Keratinocyte (primary cell): Measurements from ENCODE around the gene CTNNA3. TPM values are rescaled to one million over a fixed set of nuclear protein-coding genes. Genes with fewer than 3 reads are reported as not detected.

Experiments
- DNase-seq: peaks from one replicate; pipeline ENCODE4 v3.0.0-alpha.2; 2011; ENCODE audit warnings: low read depth, missing footprints, low spot score
- FAIRE-seq: peaks from 2 replicates; lab custom pipeline; 2011; peaks lifted over from hg19 to GRCh38; lab: Jason Lieb, UNC
- H2AFZ ChIP-seq: 2 replicates; pipeline ENCODE4 v1.6.0; 2012; ENCODE audit warnings: low read length, control low read depth, inconsistent platforms; ENCODE audit not compliant: control insufficient read depth
- H3K27ac ChIP-seq: 2 replicates; pipeline ENCODE4 v1.5.1; 2011; ENCODE audit warnings: low read length; ENCODE audit not compliant: control insufficient read depth, insufficient read depth
- H3K27me3 ChIP-seq: 3 replicates; pipeline ENCODE4 v1.6.0; 2011; ENCODE audit warnings: low read length; ENCODE audit not compliant: control insufficient read depth, insufficient read depth; ENCODE audit errors: extremely low read depth
- H3K36me3 ChIP-seq, 2 experiments: 2 replicates in 1 of 2; 3 replicates in 1 of 2; pipeline ENCODE4 v1.5.1; 2011; ENCODE audit warnings: low read length in 2 of 2, mild to moderate bottlenecking in 1 of 2; ENCODE audit not compliant: control insufficient read depth in 2 of 2, insufficient read depth in 2 of 2; ENCODE audit errors: extremely low read depth in 1 of 2
- H3K4me1 ChIP-seq: 3 replicates; pipeline ENCODE4 v1.5.1; 2011; ENCODE audit warnings: low read length; ENCODE audit not compliant: control insufficient read depth, insufficient read depth; ENCODE audit errors: extremely low read depth
- H3K4me2 ChIP-seq: 3 replicates; pipeline ENCODE4 v1.6.0; 2011; ENCODE audit warnings: low read depth, low read length; ENCODE audit not compliant: control insufficient read depth, insufficient read depth; ENCODE audit errors: extremely low read depth
- H3K4me3 ChIP-seq, 3 experiments: fragments of 200-600 bp in 1 of 3; sonication (generic) in 1 of 3; 2 replicates in 2 of 3; 3 replicates in 1 of 3; pipeline ENCODE4 v1.5.1; 2011 to 2016; ENCODE audit warnings: low read length in 3 of 3, mild to moderate bottlenecking in 3 of 3, control low read depth in 2 of 3, inconsistent platforms in 1 of 3, low read depth in 1 of 3, mixed read lengths in 1 of 3, mixed run types in 1 of 3, moderate library complexity in 1 of 3; ENCODE audit not compliant: control insufficient read depth in 2 of 3, insufficient read depth in 2 of 3; ENCODE audit errors: extremely low read depth in 1 of 3
- H3K79me2 ChIP-seq: 2 replicates; pipeline ENCODE4 v1.6.0; 2012; ENCODE audit warnings: low read length; ENCODE audit not compliant: control insufficient read depth, insufficient read depth
- H3K9ac ChIP-seq: 3 replicates; pipeline ENCODE4 v1.6.0; 2011; ENCODE audit warnings: low read length; ENCODE audit not compliant: control insufficient read depth, insufficient read depth; ENCODE audit errors: extremely low read depth
- H3K9me1 ChIP-seq: 3 replicates; pipeline ENCODE4 v1.6.0; 2011; ENCODE audit warnings: low read length; ENCODE audit not compliant: control insufficient read depth, insufficient read depth; ENCODE audit errors: extremely low read depth
- H3K9me3 ChIP-seq: 2 replicates; pipeline ENCODE4 v1.5.1; 2012; ENCODE audit warnings: low read depth, low read length; ENCODE audit not compliant: control insufficient read depth
- H4K20me1 ChIP-seq: 3 replicates; pipeline ENCODE4 v1.6.0; 2011; ENCODE audit warnings: low read length; ENCODE audit not compliant: control insufficient read depth, insufficient read depth; ENCODE audit errors: extremely low read depth
- EZH2 ChIP-seq: IDR thresholded peaks from one replicate; pipeline ENCODE4 v1.6.1; 2012; ENCODE audit warnings: inconsistent platforms, mild to moderate bottlenecking, low read length, moderate library complexity
- dilution Hi-C: fragments of 300-500 bp; cut with MboI; formaldehyde crosslinking; loops from one replicate; pipeline ENCODE4 v1.7.0; 2020; ENCODE audit warnings: low sequenced_read_pairs; ENCODE audit not compliant: extremely low pct_ligation_motif_present
- polyA plus RNA-seq, 5 experiments: library from polyadenylated mRNA; depleted of rRNA in 3 of 5; stranded (reverse) in 3 of 5; stranded (forward) in 1 of 5; unstranded in 1 of 5; fragments of >200 nt; gene quantifications; 1 replicate in 1 of 5; 2 replicates in 3 of 5; 3 replicates in 1 of 5; pipeline versions ENCODE4 v1.2.1 to v1.2.3, GENCODE V29; 2011 to 2012; ENCODE audit warnings: missing spikeins in 2 of 5, low read depth in 1 of 5, low replicate concordance in 1 of 5
- TF ChIP-seq, protein P1 (sequence below), 3 experiments: IDR thresholded peaks in 1 of 3; conservative IDR thresholded peaks in 1 of 3; optimal IDR thresholded peaks in 1 of 3; 2 replicates in 2 of 3; 3 replicates in 1 of 3; pipeline versions ENCODE3 to v1.5.1; 2011; ENCODE audit warnings: low read length in 3 of 3, mild to moderate bottlenecking in 3 of 3, moderate library complexity in 2 of 3, control low read depth in 1 of 3, inconsistent platforms in 1 of 3; ENCODE audit not compliant: insufficient read depth in 2 of 3; ENCODE audit errors: extremely low read depth in 1 of 3

Gene CTNNA3
- polyA plus RNA-seq, 1 donor (not counting 4 experiments of a cell fraction or from before 2014, with no cell fraction given) = 0.01 TPM

DNA sequence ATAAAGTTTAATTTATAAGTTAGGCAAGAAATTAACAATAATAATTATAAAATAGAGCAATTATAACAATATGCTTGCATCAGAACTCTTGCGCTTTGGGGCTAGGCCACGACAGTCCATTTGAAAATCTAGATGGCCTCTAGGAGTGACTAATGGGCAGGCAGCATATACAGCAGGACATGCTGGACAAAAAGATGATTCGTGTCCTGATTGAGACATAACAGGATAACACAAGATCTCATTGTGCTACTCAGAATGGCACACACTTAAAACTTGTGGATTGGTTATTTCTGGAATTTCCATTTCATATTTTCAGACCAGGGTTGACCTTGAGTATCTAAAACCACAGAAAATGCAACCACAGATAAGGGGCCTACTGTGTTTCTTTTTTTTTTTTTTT, 27.5 kb downstream of the CTNNA3 start:
- dilution Hi-C loops = no loop called here
- Histone ChIP-seq H4K20me1 (no peaks in the 10 kb centered on the region), H3K27ac (no peak overlapping the region), H3K4me3 (no peak overlapping the region), H3K4me1 (no peaks in the 10 kb centered on the region), H3K9ac (no peak overlapping the region), H3K9me3 (no peaks in the 10 kb centered on the region), H3K4me2 (no peak overlapping the region), H3K9me1 (no peaks in the 10 kb centered on the region), H3K36me3 (no peaks in the 10 kb centered on the region), H2AFZ (no peak overlapping the region), H3K27me3 (no peaks in the 10 kb centered on the region), H3K79me2 (no peaks in the 10 kb centered on the region)
- DNase-seq (no peak), FAIRE-seq (no peak)
- TF ChIP-seq EZH2 = no peak
- TF ChIP-seq, protein P1, sequence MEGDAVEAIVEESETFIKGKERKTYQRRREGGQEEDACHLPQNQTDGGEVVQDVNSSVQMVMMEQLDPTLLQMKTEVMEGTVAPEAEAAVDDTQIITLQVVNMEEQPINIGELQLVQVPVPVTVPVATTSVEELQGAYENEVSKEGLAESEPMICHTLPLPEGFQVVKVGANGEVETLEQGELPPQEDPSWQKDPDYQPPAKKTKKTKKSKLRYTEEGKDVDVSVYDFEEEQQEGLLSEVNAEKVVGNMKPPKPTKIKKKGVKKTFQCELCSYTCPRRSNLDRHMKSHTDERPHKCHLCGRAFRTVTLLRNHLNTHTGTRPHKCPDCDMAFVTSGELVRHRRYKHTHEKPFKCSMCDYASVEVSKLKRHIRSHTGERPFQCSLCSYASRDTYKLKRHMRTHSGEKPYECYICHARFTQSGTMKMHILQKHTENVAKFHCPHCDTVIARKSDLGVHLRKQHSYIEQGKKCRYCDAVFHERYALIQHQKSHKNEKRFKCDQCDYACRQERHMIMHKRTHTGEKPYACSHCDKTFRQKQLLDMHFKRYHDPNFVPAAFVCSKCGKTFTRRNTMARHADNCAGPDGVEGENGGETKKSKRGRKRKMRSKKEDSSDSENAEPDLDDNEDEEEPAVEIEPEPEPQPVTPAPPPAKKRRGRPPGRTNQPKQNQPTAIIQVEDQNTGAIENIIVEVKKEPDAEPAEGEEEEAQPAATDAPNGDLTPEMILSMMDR (optimal IDR thresholded peaks at IDR 0.05 in 1 of 3, IDR thresholded peaks at IDR 0.05 in 1 of 3, conservative IDR thresholded peaks at IDR 0.05 in 1 of 3; ENCODE audit: extremely low read depth in 1 of 3, insufficient read depth in 2 of 3, low read length in 3 of 3) = no peak

DNA sequence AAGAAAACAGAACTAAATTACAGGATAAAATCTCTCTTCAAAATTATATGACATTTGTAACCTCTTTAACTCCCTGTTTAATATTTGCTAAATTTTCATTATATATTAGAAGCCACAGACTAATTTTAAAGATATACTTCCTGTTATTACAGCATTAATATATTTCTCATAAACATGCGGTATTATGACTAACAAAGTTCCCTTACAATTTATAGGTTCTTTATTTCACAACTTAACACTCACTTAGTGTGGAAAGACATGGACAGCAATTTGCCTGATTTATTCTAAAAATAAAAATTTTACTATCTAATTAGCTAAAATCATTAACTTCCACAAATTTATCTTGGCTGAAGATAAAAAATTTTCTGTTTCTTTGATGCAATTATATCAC, 29.0 kb downstream of the CTNNA3 start:
- Histone ChIP-seq H3K9me3 (no peaks in the 10 kb centered on the region), H3K79me2 (no peaks in the 10 kb centered on the region), H3K36me3 (no peaks in the 10 kb centered on the region), H3K9ac (no peak overlapping the region), H3K4me2 (no peak overlapping the region), H3K27ac (no peak overlapping the region), H3K27me3 (no peaks in the 10 kb centered on the region), H2AFZ (no peak overlapping the region), H3K4me3 (no peak overlapping the region), H3K4me1 (no peaks in the 10 kb centered on the region), H4K20me1 (no peaks in the 10 kb centered on the region), H3K9me1 (no peaks in the 10 kb centered on the region)
- DNase-seq = no peak
- dilution Hi-C loops = no loop called here
- TF ChIP-seq, protein P1 (optimal IDR thresholded peaks at IDR 0.05 in 1 of 3, IDR thresholded peaks at IDR 0.05 in 1 of 3, conservative IDR thresholded peaks at IDR 0.05 in 1 of 3; ENCODE audit: extremely low read depth in 1 of 3, insufficient read depth in 2 of 3, low read length in 3 of 3) = no peak
- no peak for TF ChIP-seq EZH2
- no peak for FAIRE-seq
